Right lobe of liver (tissue), 6 donors: ENCODE measurements around the gene XBP1. TPM values are rescaled to one million over a fixed set of nuclear protein-coding genes. Genes with fewer than 3 reads are reported as not detected.
"Not testable (repeated sequence)": the region's sequence is repeated elsewhere in the genome, so short reads cannot be mapped to it uniquely, and the experiment has no call there.

Experiments
- ATAC-seq, 4 donors: fragments of 200-7000 bp; cut with Tn5 transposase; one replicate each; pipeline ENCODE4 v1.9.1; 2020; ENCODE audit warnings: mild to moderate bottlenecking in 4 of 4, moderate library complexity in 4 of 4
- DNase-seq, 3 donors: peaks; one replicate each; pipeline ENCODE4 v3.0.0-alpha.2; 2020
- H3K27ac ChIP-seq, 3 donors: fragments of 200-600 bp; one replicate each; pipeline ENCODE4 v1.8.0; 2022
- H3K27me3 ChIP-seq, 2 donors: fragments of 200-600 bp; one replicate each; pipeline ENCODE4 v1.8.0; 2022
- H3K36me3 ChIP-seq, 4 donors: fragments of 200-600 bp; sonication (generic) in 1 of 4; one replicate each; pipeline versions ENCODE4 v1.5.1 to v1.8.0; 2017 to 2022; ENCODE audit warnings: control low read depth in 1 of 4
- H3K4me1 ChIP-seq, 4 donors: fragments of 200-600 bp; sonication (generic) in 1 of 4; one replicate each; pipeline versions ENCODE4 v1.5.1 to v1.8.0; 2017 to 2022; ENCODE audit warnings: control low read depth in 1 of 4
- H3K4me3 ChIP-seq, 3 donors: fragments of 200-600 bp; one replicate each; pipeline ENCODE4 v1.8.0; 2022
- H3K9me3 ChIP-seq, 4 donors: fragments of 200-600 bp; sonication (generic) in 1 of 4; one replicate each; pipeline versions ENCODE4 v1.5.1 to v1.8.0; 2017 to 2022; ENCODE audit warnings: control low read depth in 1 of 4
- CTCF ChIP-seq, 4 donors: fragments of 200-600 bp in 3 of 4; fragments of 450-650 bp in 1 of 4; IDR thresholded peaks; one replicate each; pipeline versions ENCODE4 v1.5.1 to v1.8.0; 2016 to 2022; ENCODE audit warnings: antibody characterized with exemption in 4 of 4, mild to moderate bottlenecking in 2 of 4
- POLR2A ChIP-seq: fragments of 450-650 bp; IDR thresholded peaks from one replicate; pipeline ENCODE4 v1.6.1; 2017; ENCODE audit warnings: antibody characterized with exemption, mild to moderate bottlenecking
- WGBS: methylation state at CpG from one replicate; pipeline ENCODE4 v1.1.6; 2018; ENCODE audit warnings: low coverage, low lambda C conversion rate; ENCODE audit not compliant: insufficient coverage; ENCODE audit errors: missing lambda C conversion rate; 5-methylcytosine and 5-hydroxymethylcytosine counted together
- intact Hi-C, 2 donors: fragments of 100-400 bp; cut with DNase I; formaldehyde crosslinking; loops; one replicate each; pipeline versions ENCODE4 v1.11.2 to v1.14.1; 2022
- total RNA-seq, 6 experiments: library from RNA; depleted of rRNA in 2 of 6; stranded (reverse); fragments of >200 nt in 2 of 6; fragmentation: NEBNext Ultra II Directional in 3 of 6; extraction: Animal tissue kit (Norgen Biotek cat#: 25700) in 3 of 6; gene quantifications; one replicate each; pipeline versions ENCODE4 v1.1.0 to v1.2.4, GENCODE V29; 2016 to 2023
- donor health status: DM: no; HTN: yes; CAD: no.
- donor health status: DM: no; HTN: no; CAD: no.
- donor health status: DM: no; HTN: no; CAD: no.
- donor health status: DM: no; HTN: yes; CAD: no.
- donor health status: DM: no; HTN: yes; CAD: no.

XBP1 gene
- total RNA-seq, 6 experiments from 2014 or later = 298 to 624 (median 414) TPM

- H3K4me3 ChIP-seq = no peak overlapping the region
- intact Hi-C loops = no loop called here
- H3K4me1 ChIP-seq = peaks cover 0 to 45% (median 19%) of the 10 kb centered on the region in 4 donors
- DNase-seq (no peak), ATAC-seq (no peak)
- no peaks in the 10 kb centered on the region for H3K9me3 ChIP-seq
- 93% methylated on average over 6 of the region's 7 CpGs for WGBS
- H3K27ac ChIP-seq = peak overlapping the region in 1 of 3 donors; percentile 8
- TF ChIP-seq CTCF (IDR thresholded peaks at IDR 0.05) = no peak
- TF ChIP-seq POLR2A = no peak
- H3K36me3 ChIP-seq = no peaks in the 10 kb centered on the region
- H3K27me3 ChIP-seq = no peaks in the 10 kb centered on the region
These were observed 26.6 kb upstream of the XBP1 start for GRCh38 chr22:28826921-28827320.

- DNase-seq, H3K4me3 ChIP-seq, H3K9me3 ChIP-seq, ATAC-seq, intact Hi-C loops, H3K27me3 ChIP-seq, H3K36me3 ChIP-seq: not testable (repeated sequence)
- WGBS = 57% methylated on average over 3 of the region's 4 CpGs
- H3K27ac ChIP-seq = peak overlapping the region in 1 of 3 donors; percentile 8
- H3K4me1 ChIP-seq = peaks cover 0 to 50% (median 19%) of the 10 kb centered on the region in 4 donors
These were observed 26.1 kb upstream of the XBP1 start for GRCh38 chr22:28826430-28826829.

GRCh38 chr22:28824455-28824854 is 24.1 kb upstream of the XBP1 start:
- H3K4me1 ChIP-seq = peaks cover 0 to 61% (median 24%) of the 10 kb centered on the region in 4 donors
- H3K4me3 ChIP-seq, H3K36me3 ChIP-seq, H3K9me3 ChIP-seq, H3K27me3 ChIP-seq, DNase-seq, ATAC-seq, intact Hi-C loops: not testable (repeated sequence)
- H3K27ac ChIP-seq = peak overlapping the region in 1 of 3 donors; percentile 92
- WGBS = 63% methylated on average over 9 of the region's 9 CpGs

- peak overlapping the region; percentile 7 to 92 (median 91) for H3K27ac ChIP-seq
- H3K27me3 ChIP-seq = no peaks in the 10 kb centered on the region
- TF ChIP-seq CTCF (IDR thresholded peaks at IDR 0.05) (no peak), POLR2A (no peak)
- H3K9me3 ChIP-seq = no peaks in the 10 kb centered on the region
- peaks cover 0 to 65% (median 24%) of the 10 kb centered on the region in 4 donors for H3K4me1 ChIP-seq
- no peaks in the 10 kb centered on the region for H3K36me3 ChIP-seq
- WGBS = 30% methylated on average over 4 of the region's 4 CpGs
- intact Hi-C loops = no loop called here
- peak overlapping the region in 1 of 3 donors; percentile 34 for H3K4me3 ChIP-seq
- peak; percentile 14 to 33 (median 16) for ATAC-seq
- DNase-seq = no peak
These were observed 22.7 kb upstream of the XBP1 start for GRCh38 chr22:28822930-28823551.

- no peaks in the 10 kb centered on the region for H3K9me3 ChIP-seq
- peaks cover 0 to 78% (median 27%) of the 10 kb centered on the region in 4 donors for H3K4me1 ChIP-seq
- 33% methylated on average over 1 of the region's 1 CpG for WGBS
- H3K27ac ChIP-seq = peak overlapping the region in 2 of 3 donors; percentile 91 to 92
- no peaks in the 10 kb centered on the region for H3K27me3 ChIP-seq
- DNase-seq (peak; percentile 43 to 85 (median 68)), ATAC-seq (peak; percentile 49 to 70 (median 62))
- no peak for TF ChIP-seq POLR2A
- no peak for TF ChIP-seq CTCF (IDR thresholded peaks at IDR 0.05)
- no peak overlapping the region for H3K4me3 ChIP-seq
- H3K36me3 ChIP-seq = no peaks in the 10 kb centered on the region
- intact Hi-C loops = no loop called here
These were observed 21.1 kb upstream of the XBP1 start for GRCh38 chr22:28821452-28821851.
